ENCODE data around the gene GTF3C4.
A peak's percentile ranks its signal among the peaks of the same experiment; 100 is the strongest.

GTF3C4 gene

DNA sequence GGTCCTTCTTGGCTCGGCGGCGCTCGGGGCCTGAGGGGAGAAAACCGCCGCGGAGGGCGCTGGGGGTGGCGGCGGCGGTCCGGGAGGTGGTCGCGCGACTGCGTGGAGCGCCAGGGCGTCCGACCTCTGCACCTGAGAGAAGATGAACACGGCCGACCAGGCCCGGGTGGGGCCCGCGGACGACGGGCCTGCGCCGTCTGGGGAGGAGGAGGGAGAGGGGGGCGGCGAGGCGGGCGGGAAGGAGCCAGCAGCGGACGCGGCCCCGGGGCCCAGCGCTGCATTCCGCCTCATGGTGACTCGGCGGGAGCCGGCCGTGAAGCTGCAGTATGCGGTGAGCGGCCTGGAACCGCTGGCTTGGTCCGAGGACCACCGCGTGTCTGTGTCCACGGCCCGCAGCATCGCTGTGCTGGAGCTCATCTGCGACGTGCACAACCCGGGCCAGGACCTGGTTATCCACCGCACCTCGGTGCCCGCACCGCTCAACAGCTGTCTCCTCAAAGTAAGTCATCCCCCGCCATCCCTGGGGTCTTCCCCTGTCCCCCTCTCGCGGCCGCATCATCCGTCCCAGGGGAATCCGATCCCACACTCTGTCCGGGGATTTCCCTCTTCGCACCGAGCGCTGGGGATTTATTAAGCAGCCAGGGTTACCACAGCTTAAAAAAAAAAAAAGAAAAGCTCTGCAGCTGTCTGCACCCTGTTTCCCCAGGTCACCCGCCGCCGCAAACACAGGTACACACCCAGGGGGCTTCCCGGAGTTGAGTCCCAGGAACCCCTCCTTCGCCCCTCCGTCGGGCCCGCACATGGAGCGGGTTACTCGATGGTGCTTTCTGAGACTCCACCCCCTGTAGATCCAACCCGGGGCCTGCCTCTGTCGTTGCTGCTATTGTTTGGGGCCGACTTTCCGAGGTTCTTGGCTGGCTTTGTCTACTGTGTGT lies at the start of gene GTF3C4:
Gene GTF3C4 (plus strand): TSS at position 8 of the 935 bp plus-strand sequence. CDS start 135 bp downstream, at position 143.
- DNase-seq, result peak; percentile 67

GRCh38 chr9:132622159-132622558 lies 48.1 kb upstream of the GTF3C4 start:
- no peak for DNase-seq

GRCh38 chr9:132626285-132626684 lies 44.0 kb upstream of the GTF3C4 start:
- DNase-seq, result no peak

GRCh38 chr9:132627106-132627505 lies 43.2 kb upstream of the GTF3C4 start:
- DNase-seq, result no peak

- DNase-seq, result no peak
Measured at GRCh38 chr9:132627594-132627993, 42.7 kb upstream of the GTF3C4 start.

- DNase-seq, result no peak
Measured at GRCh38 chr9:132628746-132629145, 41.5 kb upstream of the GTF3C4 start.

DNA sequence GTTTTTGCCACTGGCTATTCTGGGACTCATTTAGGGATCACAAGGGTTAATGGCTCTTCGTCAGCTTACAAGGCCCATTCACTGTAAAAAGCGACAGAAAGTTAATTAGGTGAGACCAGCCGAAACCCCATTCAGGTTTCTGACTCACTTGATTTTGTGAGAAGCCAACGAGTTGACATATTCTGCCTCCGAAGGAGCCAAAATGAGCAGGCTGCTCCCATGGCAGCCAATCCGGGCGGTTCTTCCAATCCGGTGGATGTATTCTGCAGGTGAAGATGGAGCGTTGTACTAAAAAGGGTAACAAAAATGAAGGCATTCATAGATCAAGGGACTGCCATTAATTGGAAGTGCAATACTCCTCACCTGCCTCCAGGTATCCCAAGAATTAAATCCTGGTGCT lies 40.1 kb upstream of the GTF3C4 start:
- DNase-seq, result no peak

DNA sequence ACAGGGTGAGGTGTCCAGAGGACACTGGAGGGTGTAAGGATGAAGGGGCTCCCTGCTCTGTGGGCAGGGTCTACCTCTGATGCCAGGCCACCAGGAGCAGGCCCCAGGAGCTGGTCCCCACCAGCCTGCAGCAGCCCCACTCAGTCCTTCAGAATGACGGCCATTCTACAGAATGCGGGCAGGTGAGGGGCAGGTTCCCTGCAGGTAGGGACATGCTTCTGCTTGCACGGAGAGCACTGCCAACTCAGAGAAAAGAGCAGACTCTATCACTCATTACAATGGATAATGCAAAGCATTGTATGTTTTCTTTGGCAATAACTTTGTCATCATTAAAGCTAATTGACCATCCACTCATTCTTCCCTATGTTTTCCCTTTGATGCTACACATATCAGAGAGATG lies 39.5 kb upstream of the GTF3C4 start:
- DNase-seq, result no peak

DNA sequence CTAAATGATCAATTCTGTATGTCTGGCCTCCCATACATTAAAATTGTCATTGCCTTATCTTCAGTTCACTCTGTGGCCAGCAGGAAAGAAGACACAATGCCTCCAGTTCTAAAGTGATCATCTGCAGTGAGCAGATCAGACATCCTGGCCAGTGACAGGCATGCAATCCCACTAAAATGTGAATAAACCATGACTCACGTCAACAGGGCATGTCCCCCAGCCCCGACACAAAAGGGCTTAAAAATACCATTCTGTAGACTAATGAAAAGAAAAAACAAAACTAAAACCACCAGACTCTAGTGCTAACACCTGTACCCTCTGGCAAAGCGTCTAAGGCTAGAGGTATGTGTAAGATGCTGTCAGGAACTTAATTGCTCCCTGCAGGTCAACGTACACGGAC lies 39.0 kb upstream of the GTF3C4 start:
- DNase-seq, result no peak

DNA sequence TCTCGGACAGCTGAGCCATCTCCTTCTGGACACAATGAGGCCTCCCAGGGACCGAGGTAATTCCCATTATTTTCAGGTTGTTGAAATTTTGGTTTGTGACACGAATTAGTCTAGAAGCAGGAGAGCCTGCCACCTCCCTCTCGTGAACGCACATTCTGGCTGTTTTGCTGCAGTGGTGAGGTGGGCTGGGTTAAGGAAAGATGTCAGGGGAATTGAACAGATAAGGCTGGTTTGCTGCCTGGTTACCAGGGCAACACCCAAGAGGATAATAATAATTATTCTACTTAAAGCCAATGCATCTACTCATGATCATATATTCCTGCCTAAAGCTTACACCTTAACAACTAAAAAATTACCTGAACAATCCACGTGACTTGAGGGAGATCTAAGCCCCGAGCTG lies 38.6 kb upstream of the GTF3C4 start:
- DNase-seq, result no peak

GRCh38 chr9:132632413-132633129 lies 37.7 kb upstream of the GTF3C4 start:
- DNase-seq, result no peak

- DNase-seq, result no peak
Measured at GRCh38 chr9:132634327-132634726, 35.9 kb upstream of the GTF3C4 start.

DNA sequence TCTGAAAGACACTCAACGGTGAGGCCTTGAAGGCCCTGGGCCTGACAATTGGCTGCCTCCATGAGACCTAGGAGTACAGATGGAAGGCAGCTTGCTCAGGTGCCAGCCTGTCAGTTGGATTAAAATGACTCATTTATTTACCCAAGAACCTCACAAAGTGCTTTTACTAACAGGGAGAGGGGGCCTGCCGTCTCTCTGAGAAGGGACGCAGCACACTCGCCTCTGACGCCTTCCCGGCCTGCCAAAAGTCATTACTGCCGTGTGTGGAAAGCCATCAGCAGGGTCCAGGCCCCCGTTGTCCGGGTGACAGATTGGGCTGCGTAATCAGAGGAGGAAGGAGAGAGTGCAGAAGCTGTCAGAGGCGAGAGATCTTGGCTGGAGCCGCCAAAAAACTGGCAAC lies 32.9 kb upstream of the GTF3C4 start:
- DNase-seq, result no peak

DNA sequence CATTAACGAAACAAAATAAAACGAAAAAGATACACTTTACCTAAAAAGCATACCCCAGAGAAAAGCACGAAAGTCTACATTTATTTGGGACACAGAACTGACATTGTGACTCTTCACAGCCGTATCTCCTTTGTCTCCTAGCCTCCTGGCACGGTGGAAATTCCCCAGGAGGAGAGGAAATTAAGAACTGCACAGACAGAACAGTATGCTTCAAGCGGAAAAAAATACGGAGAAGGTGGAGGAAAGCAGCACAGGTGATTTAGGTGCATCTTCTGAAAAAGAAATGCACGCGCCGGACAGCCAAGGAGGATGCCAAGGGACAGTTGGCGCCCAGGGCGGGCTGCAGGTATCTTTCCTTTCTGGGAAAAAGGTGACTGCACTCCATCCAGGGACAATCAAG lies 32.5 kb upstream of the GTF3C4 start:
- DNase-seq, result no peak

DNA sequence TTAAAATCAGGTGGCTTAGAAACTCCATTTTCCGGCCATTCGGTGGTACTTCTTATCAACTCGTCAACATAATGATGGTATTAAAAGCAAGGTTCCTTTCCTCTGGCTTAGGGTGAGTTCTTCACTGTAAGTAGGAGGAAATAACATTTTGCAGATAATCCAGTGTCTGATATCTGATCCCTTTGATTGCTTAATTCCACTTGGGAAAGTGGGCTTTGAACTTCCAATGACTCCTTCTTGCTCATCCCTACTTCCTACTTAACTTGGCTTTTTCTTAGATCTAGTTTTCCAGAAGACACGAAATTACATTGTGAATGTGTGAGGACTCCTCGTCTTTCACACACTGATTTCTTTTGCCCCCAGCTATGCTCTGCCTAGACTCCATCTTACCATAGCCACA lies 32.0 kb upstream of the GTF3C4 start:
- DNase-seq, result no peak

GRCh38 chr9:132639322-132639721 lies 30.9 kb upstream of the GTF3C4 start:
- no peak for DNase-seq

GRCh38 chr9:132641216-132641615 lies 29.0 kb upstream of the GTF3C4 start:
- DNase-seq, result no peak

GRCh38 chr9:132644251-132644650 lies 26.0 kb upstream of the GTF3C4 start:
- no peak for DNase-seq

GRCh38 chr9:132645306-132645705 lies 25.0 kb upstream of the GTF3C4 start:
- no peak for DNase-seq

DNA sequence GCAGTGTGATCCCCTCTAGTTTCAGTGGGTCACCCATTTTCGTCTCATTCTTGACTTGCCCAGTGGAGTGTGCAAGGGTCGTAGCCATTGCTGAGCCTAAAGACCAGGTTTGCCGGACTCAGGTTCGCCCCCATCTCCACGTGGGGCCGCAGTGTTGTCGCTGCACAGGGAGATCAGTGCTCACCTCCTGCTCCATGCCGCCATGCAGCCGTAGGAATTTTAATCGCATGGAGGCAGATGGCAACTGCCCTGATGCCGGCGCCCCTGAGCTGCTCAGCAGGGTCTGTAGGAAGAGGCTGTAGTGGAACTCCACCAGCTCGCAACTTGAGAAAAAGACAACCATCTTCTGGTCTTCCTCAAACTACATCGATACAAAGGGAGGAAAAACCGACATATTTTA lies 24.6 kb upstream of the GTF3C4 start:
- no peak for DNase-seq

DNA sequence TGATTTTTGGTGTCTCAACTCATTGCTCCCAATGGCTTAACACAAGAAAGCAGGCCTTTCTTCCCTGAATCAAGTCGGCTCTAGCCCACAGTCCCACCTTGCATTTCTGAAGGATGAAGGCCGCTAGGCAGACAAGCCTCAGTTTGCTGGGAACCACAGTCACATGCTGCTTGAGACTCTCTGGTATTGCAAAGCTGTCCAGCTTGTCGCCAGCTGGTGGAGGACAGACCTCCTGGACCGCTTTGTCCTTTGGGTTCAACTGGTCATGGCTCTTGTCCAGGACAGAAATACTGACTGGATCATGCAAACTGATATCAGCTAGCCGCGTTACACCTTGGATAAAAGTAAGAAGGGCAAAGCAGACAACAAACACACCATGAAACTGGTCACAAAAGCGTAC lies 23.5 kb upstream of the GTF3C4 start:
- DNase-seq, result no peak

- DNase-seq, result peak; percentile 7
Measured at GRCh38 chr9:132647355-132647754, 22.9 kb upstream of the GTF3C4 start.

GRCh38 chr9:132647806-132648205 lies 22.5 kb upstream of the GTF3C4 start:
- no peak for DNase-seq

DNA sequence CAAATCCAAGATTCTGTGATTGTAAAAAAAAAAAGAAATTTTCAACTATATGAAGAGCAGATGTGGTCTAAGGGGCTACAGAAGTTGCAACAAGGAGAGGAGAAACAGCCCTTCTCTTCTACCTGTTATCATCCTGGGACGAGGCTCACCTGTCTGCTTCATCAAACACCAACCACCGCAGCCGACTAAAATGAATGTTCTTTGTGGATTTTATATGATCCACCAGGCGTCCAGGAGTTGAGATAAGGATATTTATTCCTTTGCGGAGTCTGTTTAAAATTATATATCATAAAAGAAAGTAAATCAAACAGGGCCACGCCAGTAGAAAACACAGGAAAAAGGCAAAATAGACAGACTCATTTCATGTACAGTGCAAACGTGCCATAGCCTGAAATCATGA lies 22.0 kb upstream of the GTF3C4 start:
- no peak for DNase-seq

Measured in eye (tissue), 1 donor.